Thyroid gland (tissue), 4 donors: ENCODE measurements around the gene GRIK5.

Experiments
- CTCF ChIP-seq, 6 experiments: fragments of 200-600 bp in 3 of 6; fragments of 450-650 bp in 3 of 6; sonication (generic) in 3 of 6; IDR thresholded peaks; one replicate each; pipeline ENCODE4 v1.5.1; 2016 to 2019; ENCODE audit warnings: antibody characterized with exemption in 6 of 6, mild to moderate bottlenecking in 2 of 6, inconsistent platforms in 1 of 6, moderate library complexity in 1 of 6
- POLR2A ChIP-seq, 2 donors: fragments of 450-650 bp; IDR thresholded peaks; one replicate each; pipeline ENCODE4 v1.6.1; 2017; ENCODE audit warnings: antibody characterized with exemption in 2 of 2, mild to moderate bottlenecking in 2 of 2, moderate library complexity in 1 of 2

- no peak for TF ChIP-seq CTCF (IDR thresholded peaks at IDR 0.05)
- no peak for TF ChIP-seq POLR2A (IDR thresholded peaks at IDR 0.05)
Observed at GRCh38 chr19:42064432-42064831, 5.6 kb downstream of the GRIK5 start.
